ENCODE results near the gene MAMSTR.

GRCh38 chr19:48718711-48719231 lies 754 bp downstream of the MAMSTR start:
- TF ChIP-seq POLR2A (IDR thresholded peaks at IDR 0.05; ENCODE audit: extremely low read depth, insufficient read length) (no peak), CTCF (IDR thresholded peaks at IDR 0.05; ENCODE audit: low read depth, low read length) (no peak)
